Nephron progenitor cell (in vitro differentiated cells): Measurements from ENCODE around the gene PXN.
A peak's percentile ranks its signal among the peaks of the same experiment; 100 is the strongest.

Experiments
- DNase-seq: peaks from one replicate; pipeline ENCODE4 v3.0.0; 2021
- H3K27ac Mint-ChIP-seq: 2 replicates; pipeline ENCODE4 v1.8.0; 2021; ENCODE audit warnings: mild to moderate bottlenecking, moderate library complexity, mixed read lengths
- H3K27me3 Mint-ChIP-seq: 2 replicates; pipeline ENCODE4 v1.8.0; 2021; ENCODE audit warnings: mild to moderate bottlenecking, low read depth, mixed read lengths; ENCODE audit not compliant: poor library complexity
- H3K36me3 Mint-ChIP-seq: 2 replicates; pipeline ENCODE4 v1.8.0; 2021; ENCODE audit warnings: low read depth, mixed read lengths
- H3K4me1 Mint-ChIP-seq: 2 replicates; pipeline ENCODE4 v1.8.0; 2021; ENCODE audit warnings: mixed read lengths
- H3K4me3 Mint-ChIP-seq: 2 replicates; pipeline ENCODE4 v1.8.0; 2021; ENCODE audit warnings: mild to moderate bottlenecking, moderate library complexity, mixed read lengths
- H3K9me3 Mint-ChIP-seq: 2 replicates; pipeline ENCODE4 v1.8.0; 2021; ENCODE audit warnings: mild to moderate bottlenecking, moderate library complexity, mixed read lengths
- CTCF ChIP-seq: fragments of 200-600 bp; sonication (generic); IDR thresholded peaks from 2 replicates; pipeline ENCODE4 v1.5.0; 2021; ENCODE audit warnings: antibody characterized with exemption

PXN gene

GRCh38 chr12:120264086-120264903 lies 1.2 kb downstream of the PXN start:
- Mint-ChIP-seq H3K27ac (no peak overlapping the region), H3K36me3 (no peaks in the 10 kb centered on the region), H3K9me3 (no peaks in the 10 kb centered on the region), H3K4me1 (peaks cover 76% of the 10 kb centered on the region), H3K27me3 (no peaks in the 10 kb centered on the region), H3K4me3 (peak overlapping the region; percentile 86)
- TF ChIP-seq CTCF = no peak
- DNase-seq = no peak

- no peak for DNase-seq
- Mint-ChIP-seq H3K4me3 (peak overlapping the region; percentile 86), H3K4me1 (peaks cover 76% of the 10 kb centered on the region), H3K27me3 (no peaks in the 10 kb centered on the region), H3K36me3 (no peaks in the 10 kb centered on the region), H3K9me3 (no peaks in the 10 kb centered on the region), H3K27ac (no peak overlapping the region)
- TF ChIP-seq CTCF = no peak
These were observed 1.8 kb downstream of the PXN start for GRCh38 chr12:120263748-120264085.

- Mint-ChIP-seq H3K9me3 (no peaks in the 10 kb centered on the region), H3K27me3 (no peaks in the 10 kb centered on the region), H3K4me1 (peaks cover 76% of the 10 kb centered on the region), H3K4me3 (peak overlapping the region; percentile 86), H3K36me3 (no peaks in the 10 kb centered on the region), H3K27ac (peak overlapping the region; percentile 75)
- TF ChIP-seq CTCF = no peak
- DNase-seq = peak; percentile 44
These were observed 2.4 kb downstream of the PXN start for GRCh38 chr12:120262852-120263747.

GRCh38 chr12:120261951-120262851 lies 3.3 kb downstream of the PXN start:
- Mint-ChIP-seq H3K36me3 (no peaks in the 10 kb centered on the region), H3K9me3 (no peaks in the 10 kb centered on the region), H3K4me3 (peak overlapping the region; percentile 64), H3K27ac (peak overlapping the region; percentile 75), H3K27me3 (no peaks in the 10 kb centered on the region), H3K4me1 (peaks cover 75% of the 10 kb centered on the region)
- no peak for TF ChIP-seq CTCF
- DNase-seq = no peak

GRCh38 chr12:120260607-120261006 lies 4.9 kb downstream of the PXN start:
- H3K27me3 Mint-ChIP-seq = peaks cover 3% of the 10 kb centered on the region
- no peak overlapping the region for H3K27ac Mint-ChIP-seq
- no peaks in the 10 kb centered on the region for H3K9me3 Mint-ChIP-seq
- peaks cover 76% of the 10 kb centered on the region for H3K4me1 Mint-ChIP-seq
- no peak overlapping the region for H3K4me3 Mint-ChIP-seq
- DNase-seq = no peak
- H3K36me3 Mint-ChIP-seq = no peaks in the 10 kb centered on the region
- no peak for TF ChIP-seq CTCF
